ENCODE measurements around the gene EIF6. TPM values are rescaled to one million over a fixed set of nuclear protein-coding genes. Genes with fewer than 3 reads are reported as not detected.

EIF6 gene
- 403 and 420 TPM in 2 replicates for total RNA-seq (2022)
- percentile 96 among the genes with signal in this experiment for Bru-seq, nascent RNA
- BruChase-seq, experiment 1, labeled RNA remaining after a 2-hour chase = percentile 95 among the genes with signal in this experiment
- BruChase-seq, experiment 2, labeled RNA remaining after a 6-hour chase = percentile 98 among the genes with signal in this experiment
- long read RNA-seq, transcript EIF6-201 (6 exons, 1,252 nt) = minor isoform, 146 of 804 reads
- long read RNA-seq, transcript EIF6-202 (5 exons, 1,017 nt) = minor isoform, 13 of 804 reads
- long read RNA-seq, transcript EIF6-206 (6 exons, 932 nt) = minor isoform, 48 of 804 reads
- long read RNA-seq, transcript EIF6-203 (7 exons, 1,289 nt) = major isoform, 541 of 804 reads
- long read RNA-seq, partial matches to known transcripts = 38 of 804 reads
- long read RNA-seq, other reads (novel, unspliced or antisense) = 16 of 804 reads

- intact Hi-C loops (cut with micrococcal nuclease; ENCODE audit: unreplicated experiment) = loop anchor here (1.0 kb wide), 2 partner anchors 20 to 43 kb away; no protein-coding TSS in a partner anchor
- peak within 1 kb of the TSS; percentile 87 for H3K27ac Mint-ChIP-seq (ENCODE audit: unreplicated experiment)
- no TSS peak for BruUV-seq (replicated peaks)
- peak within 1 kb of the TSS; percentile 95 for H3K4me3 ChIP-seq (ENCODE audit: low read depth, low read length)
- H3K27me3 ChIP-seq (replicated peaks; ENCODE audit: control insufficient read depth, insufficient read depth, low read length) = no peaks in the 10 kb centered on the region
- peak; percentile 97 to 98 for DNase-seq
- H3K4me3 Mint-ChIP-seq (ENCODE audit: unreplicated experiment) = peak within 1 kb of the TSS; percentile 84
- H3K9me3 Mint-ChIP-seq (ENCODE audit: unreplicated experiment) = no peaks in the 10 kb centered on the region
- H3K36me3 Mint-ChIP-seq (ENCODE audit: insufficient read depth, unreplicated experiment) = peaks cover 49% of the 10 kb centered on the region
- TF ChIP-seq CTCF (IDR thresholded peaks at IDR 0.05; ENCODE audit: insufficient read depth in 1 of 2, low read depth in 1 of 2, low read length in 1 of 2, severe bottlenecking in 1 of 2, unreplicated experiment in 1 of 2) = no peak
- no peaks in the 10 kb centered on the region for H3K27me3 Mint-ChIP-seq (ENCODE audit: insufficient read depth, unreplicated experiment)
- H3K4me1 Mint-ChIP-seq (ENCODE audit: low read depth, unreplicated experiment) = peaks cover 18% of the 10 kb centered on the region
- H3K36me3 ChIP-seq (ENCODE audit: control insufficient read depth, insufficient read depth, low read length) = peaks cover 16% of the 10 kb centered on the region
- no peaks in the 10 kb centered on the region for H3K9me3 ChIP-seq
- POLR2A ChIA-PET = interaction anchor here (0.6 to 2.2 kb wide), 23 partner anchors 9 to 1289 kb away, joined by 3 to 46 read pairs (median 5); partner anchors contain the start of genes CEP250, EDEM2, ERGIC3 and SPAG4
- H3K4me1 ChIP-seq = peaks cover 28% of the 10 kb centered on the region
- CTCF ChIA-PET = interaction anchor here (0.5 to 2.5 kb wide), 15 partner anchors 11 to 398 kb away, joined by 3 to 25 read pairs (median 5); partner anchors contain the start of gene EDEM2
Observed at GRCh38 chr20:35284267-35284991, at the start of gene EIF6. Gene EIF6 (minus strand): TSS chr20:35284772. CDS start chr20:35284487, 285 bp downstream.

GRCh38 chr20:35333606-35334005, 49.0 kb upstream of the EIF6 start:
- no TSS peak for BruUV-seq (replicated peaks)

More at GRCh38 chr20:35333606-35334005, 49.0 kb upstream of the EIF6 start:
- H3K36me3 Mint-ChIP-seq (ENCODE audit: insufficient read depth, unreplicated experiment) = no peaks in the 10 kb centered on the region
- no peak overlapping the region for H3K27ac Mint-ChIP-seq (ENCODE audit: unreplicated experiment)
- no peaks in the 10 kb centered on the region for H3K27me3 ChIP-seq (replicated peaks; ENCODE audit: control insufficient read depth, insufficient read depth, low read length)
- no peaks in the 10 kb centered on the region for H3K9me3 ChIP-seq
- no peak overlapping the region for H3K4me3 ChIP-seq (ENCODE audit: low read depth, low read length)
- POLR2A ChIA-PET = interaction anchor here (0.6 kb wide), 1 partner anchor 53 kb away, joined by 3 read pairs; no protein-coding TSS in a partner anchor
- no peaks in the 10 kb centered on the region for H3K9me3 Mint-ChIP-seq (ENCODE audit: unreplicated experiment)
- H3K27me3 Mint-ChIP-seq (ENCODE audit: insufficient read depth, unreplicated experiment) = no peaks in the 10 kb centered on the region
- peaks cover 15% of the 10 kb centered on the region for H3K4me1 ChIP-seq
- DNase-seq = no peak
- no peak overlapping the region for H3K4me3 Mint-ChIP-seq (ENCODE audit: unreplicated experiment)
- H3K36me3 ChIP-seq (ENCODE audit: control insufficient read depth, insufficient read depth, low read length) = no peaks in the 10 kb centered on the region
- intact Hi-C loops (cut with micrococcal nuclease; ENCODE audit: unreplicated experiment) = no loop called here
- CTCF ChIA-PET = interaction anchor here (1.2 to 1.5 kb wide), 2 partner anchors 29 to 189 kb away, joined by 4 to 5 read pairs; no protein-coding TSS in a partner anchor
- TF ChIP-seq CTCF (IDR thresholded peaks at IDR 0.05; ENCODE audit: insufficient read depth in 1 of 2, low read depth in 1 of 2, low read length in 1 of 2, severe bottlenecking in 1 of 2, unreplicated experiment in 1 of 2) = no peak
- H3K4me1 Mint-ChIP-seq (ENCODE audit: low read depth, unreplicated experiment) = peaks cover 9% of the 10 kb centered on the region

Data from Caco-2 (cell line).